Measurements from ENCODE around the gene ZNF536.

DNA sequence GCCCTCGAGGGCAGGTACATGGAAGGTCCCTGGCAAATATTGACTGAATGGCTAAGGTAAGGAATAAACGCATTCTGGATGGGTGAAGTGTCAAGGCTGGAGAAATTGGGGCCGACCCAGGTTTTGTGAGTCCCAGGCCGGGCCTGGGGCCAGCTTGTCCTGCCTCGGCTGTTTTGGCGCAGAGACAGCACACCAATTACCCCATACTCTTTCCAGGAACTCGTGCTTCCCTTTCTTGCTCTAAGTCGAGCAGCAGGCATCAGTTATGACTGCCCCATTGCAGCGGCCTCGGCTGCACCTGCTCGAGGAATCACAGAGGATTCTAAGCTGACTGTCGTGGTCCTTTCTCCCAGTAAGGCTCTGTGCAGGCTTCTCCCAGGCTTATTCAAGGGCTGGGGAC is 67.1 kb downstream of the ZNF536 start:
- no peak for TF ChIP-seq EP300 (IDR thresholded peaks at IDR 0.05)
- TF ChIP-seq, protein P1, sequence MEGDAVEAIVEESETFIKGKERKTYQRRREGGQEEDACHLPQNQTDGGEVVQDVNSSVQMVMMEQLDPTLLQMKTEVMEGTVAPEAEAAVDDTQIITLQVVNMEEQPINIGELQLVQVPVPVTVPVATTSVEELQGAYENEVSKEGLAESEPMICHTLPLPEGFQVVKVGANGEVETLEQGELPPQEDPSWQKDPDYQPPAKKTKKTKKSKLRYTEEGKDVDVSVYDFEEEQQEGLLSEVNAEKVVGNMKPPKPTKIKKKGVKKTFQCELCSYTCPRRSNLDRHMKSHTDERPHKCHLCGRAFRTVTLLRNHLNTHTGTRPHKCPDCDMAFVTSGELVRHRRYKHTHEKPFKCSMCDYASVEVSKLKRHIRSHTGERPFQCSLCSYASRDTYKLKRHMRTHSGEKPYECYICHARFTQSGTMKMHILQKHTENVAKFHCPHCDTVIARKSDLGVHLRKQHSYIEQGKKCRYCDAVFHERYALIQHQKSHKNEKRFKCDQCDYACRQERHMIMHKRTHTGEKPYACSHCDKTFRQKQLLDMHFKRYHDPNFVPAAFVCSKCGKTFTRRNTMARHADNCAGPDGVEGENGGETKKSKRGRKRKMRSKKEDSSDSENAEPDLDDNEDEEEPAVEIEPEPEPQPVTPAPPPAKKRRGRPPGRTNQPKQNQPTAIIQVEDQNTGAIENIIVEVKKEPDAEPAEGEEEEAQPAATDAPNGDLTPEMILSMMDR (IDR thresholded peaks at IDR 0.05) = no peak
- no peak for TF ChIP-seq POLR2A (IDR thresholded peaks at IDR 0.05)
